HG03439 (cell line): ENCODE results near the gene FBLIM1.

Source experiments
- ATAC-seq: cut with Tn5 transposase; IDR thresholded peaks from one replicate; pipeline ENCODE4 v1.9.1; 2021; ENCODE audit warnings: mild to moderate bottlenecking, moderate library complexity; ENCODE audit not compliant: unreplicated experiment

The FBLIM1 gene, protein sequence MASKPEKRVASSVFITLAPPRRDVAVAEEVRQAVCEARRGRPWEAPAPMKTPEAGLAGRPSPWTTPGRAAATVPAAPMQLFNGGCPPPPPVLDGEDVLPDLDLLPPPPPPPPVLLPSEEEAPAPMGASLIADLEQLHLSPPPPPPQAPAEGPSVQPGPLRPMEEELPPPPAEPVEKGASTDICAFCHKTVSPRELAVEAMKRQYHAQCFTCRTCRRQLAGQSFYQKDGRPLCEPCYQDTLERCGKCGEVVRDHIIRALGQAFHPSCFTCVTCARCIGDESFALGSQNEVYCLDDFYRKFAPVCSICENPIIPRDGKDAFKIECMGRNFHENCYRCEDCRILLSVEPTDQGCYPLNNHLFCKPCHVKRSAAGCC

DNA sequence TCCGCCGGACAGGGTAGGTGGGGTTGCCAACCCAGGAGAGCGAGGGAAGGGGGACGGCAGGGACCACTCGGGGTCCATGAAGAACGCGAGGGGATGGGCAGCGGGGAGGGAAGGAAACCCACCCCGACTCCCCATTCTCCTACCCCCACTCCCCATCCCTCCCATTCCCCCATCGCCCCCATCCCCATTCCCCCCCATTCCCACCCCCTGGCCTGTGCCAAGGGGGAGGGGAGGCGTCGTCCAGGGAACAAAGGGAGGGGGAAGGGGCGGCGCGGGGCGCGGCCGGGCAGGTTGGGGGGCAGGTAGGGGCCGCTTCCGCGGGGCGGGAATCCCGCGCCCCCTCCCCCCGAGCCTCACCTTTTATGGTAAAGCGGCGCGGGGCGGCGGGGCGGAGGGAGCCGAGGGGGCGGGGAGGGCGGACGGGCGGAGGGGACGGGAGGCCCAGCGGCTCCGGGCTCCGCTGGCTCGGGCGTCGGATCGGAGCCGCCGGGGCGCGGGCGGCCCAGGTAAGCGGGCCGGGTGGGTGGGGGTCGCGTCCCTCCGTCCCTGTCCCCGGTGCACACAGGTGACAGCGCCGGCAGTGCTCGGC is at the start of gene FBLIM1:
FBLIM1 (plus strand) TSS at position 453 of the 589 bp plus-strand sequence. CDS start 6,189 bp downstream, outside the sequence.
- ATAC-seq = no peak

GRCh38 chr1:15709226-15709625 is 49.4 kb upstream of the FBLIM1 start:
- no peak for ATAC-seq

GRCh38 chr1:15712168-15712567 is 46.4 kb upstream of the FBLIM1 start:
- no peak for ATAC-seq

GRCh38 chr1:15714406-15715136 is 44.0 kb upstream of the FBLIM1 start:
- no peak for ATAC-seq

DNA sequence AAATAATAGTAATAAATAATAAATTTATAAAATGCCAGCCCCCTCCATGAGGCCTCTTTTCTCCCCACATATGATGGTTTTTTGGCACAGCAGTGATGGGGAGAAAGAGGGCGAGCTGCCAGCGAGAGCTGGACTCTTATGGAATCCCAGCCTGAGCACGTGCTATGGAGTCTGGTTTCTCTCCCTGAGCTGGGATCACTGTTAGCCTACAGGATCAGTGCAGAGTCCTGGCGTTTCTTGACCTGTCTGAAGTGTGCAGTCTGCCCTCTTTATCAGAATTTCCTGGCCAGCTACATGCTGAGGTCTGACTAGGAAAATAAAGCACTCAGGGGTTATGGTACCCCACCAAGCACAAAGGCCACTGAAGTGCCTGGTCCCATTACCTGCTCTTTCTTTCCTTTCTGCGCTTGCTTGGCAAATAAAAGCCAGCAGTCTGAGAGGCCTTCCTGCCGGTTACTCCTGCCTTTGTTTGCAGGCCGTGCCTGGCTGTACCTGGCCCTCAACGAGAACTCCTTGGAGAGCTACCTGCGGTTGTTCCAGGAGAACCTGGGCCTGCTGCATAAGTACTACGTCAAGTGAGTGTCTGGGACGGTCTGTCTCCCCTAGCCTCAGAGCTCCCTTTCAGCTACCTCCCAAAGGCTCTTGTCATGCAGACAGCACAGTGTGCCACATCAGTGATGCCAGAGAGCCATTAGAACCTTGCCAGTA is 41.0 kb upstream of the FBLIM1 start:
- ATAC-seq = no peak

DNA sequence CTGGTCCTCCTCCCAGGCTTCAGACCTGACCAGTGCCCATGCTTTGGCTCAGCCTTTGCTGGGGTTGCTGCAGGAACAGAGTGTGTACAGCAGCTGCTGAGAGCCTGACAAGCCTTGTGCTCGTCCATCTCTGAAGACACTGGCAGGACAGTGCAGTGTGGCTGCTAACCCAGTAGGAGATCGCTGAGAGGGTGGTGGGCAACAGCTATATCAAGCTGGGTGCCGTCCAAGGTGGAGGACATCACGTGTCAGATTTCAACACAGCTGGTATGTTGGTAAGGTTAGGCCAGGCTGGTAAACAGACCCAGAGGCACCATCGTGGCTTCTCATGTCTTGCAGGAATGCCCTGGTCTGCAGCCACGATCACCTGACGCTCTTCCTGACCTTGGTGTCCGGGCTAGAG is 40.4 kb upstream of the FBLIM1 start:
- no peak for ATAC-seq

GRCh38 chr1:15719381-15720120 is 39.0 kb upstream of the FBLIM1 start:
- no peak for ATAC-seq

- no peak for ATAC-seq
These were observed 37.7 kb upstream of the FBLIM1 start for GRCh38 chr1:15720861-15721260.

DNA sequence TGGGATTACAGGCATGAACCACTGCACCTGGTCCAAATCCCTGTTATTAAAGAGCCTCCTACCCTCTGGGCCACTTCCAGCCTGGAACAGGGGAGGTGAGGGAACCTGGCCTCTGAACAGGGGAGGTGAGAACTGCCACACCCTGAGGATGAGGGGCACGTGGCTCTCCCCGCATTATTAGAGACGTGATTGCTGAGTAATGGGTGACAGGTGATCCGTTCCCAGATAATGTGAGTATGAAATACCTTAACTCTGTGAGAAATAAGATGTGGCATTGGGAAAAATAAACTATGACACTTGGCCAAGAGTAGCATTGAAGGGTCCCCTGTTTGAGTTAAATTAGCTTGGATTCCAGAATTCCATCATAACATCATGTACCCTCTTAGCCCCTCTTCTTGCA is 36.2 kb upstream of the FBLIM1 start:
- ATAC-seq = no peak

DNA sequence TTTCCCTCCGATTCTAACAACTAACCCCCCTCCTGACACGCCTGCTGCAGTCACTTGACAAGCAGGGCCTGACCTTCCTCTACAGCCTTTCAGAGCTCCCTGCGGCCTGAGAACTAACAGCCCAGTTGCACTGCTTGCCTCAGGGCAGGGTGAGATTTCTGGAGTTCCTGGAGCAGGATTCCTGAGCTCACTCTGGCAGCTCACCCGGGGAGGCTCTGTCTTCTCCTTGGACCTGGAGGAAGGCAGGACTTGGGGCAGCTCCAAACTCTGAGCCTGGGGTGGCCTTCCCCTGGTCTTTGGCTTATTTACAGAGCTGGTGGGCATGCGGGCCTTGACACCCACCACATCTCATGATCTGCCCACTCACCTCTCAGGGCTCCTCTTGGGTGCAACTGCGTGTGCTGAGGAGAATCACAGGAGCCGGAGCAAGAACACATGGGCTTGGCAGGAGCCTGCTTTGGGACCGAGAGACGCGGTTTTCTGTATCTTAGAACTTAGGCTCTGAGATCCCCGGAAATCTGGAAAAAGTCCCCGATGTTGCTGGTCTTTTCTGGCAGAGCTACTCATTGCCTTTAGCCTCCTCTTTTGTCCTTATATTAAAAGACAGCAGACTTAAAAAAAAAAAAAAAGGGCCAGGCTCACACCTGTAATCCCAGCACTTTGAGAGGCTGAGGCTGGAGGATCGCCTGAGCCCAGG is 35.6 kb upstream of the FBLIM1 start:
- ATAC-seq = no peak

DNA sequence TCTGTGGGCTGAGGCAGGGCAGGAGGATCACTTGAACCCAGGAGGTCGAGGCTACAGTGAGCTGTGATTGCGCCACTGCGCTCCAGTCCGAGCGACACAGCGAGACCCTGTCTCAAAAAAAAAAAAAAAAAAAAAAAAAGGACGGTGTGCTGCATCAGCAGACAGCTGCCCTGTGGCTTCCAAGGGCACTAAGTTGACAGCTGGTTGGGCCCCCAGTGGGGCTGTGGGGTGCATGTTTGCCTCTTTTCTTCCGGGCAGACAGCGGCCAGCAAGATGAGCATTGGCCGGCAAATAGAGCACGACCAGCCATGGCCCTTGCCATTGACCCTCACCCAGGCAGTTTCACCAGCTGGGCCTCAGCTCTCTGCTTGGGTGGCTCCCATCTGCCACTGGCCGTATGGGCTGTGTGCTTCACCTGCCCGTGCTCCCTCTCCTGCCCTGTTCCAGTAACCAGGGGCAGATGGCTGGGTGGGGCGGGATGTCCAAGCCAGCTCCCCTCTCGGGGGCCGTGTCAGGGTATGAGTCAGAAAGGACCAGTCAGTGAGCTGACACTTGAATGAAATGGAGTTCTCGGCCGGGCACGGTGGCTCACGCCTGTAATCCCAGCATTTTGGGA is 34.9 kb upstream of the FBLIM1 start:
- ATAC-seq = no peak

DNA sequence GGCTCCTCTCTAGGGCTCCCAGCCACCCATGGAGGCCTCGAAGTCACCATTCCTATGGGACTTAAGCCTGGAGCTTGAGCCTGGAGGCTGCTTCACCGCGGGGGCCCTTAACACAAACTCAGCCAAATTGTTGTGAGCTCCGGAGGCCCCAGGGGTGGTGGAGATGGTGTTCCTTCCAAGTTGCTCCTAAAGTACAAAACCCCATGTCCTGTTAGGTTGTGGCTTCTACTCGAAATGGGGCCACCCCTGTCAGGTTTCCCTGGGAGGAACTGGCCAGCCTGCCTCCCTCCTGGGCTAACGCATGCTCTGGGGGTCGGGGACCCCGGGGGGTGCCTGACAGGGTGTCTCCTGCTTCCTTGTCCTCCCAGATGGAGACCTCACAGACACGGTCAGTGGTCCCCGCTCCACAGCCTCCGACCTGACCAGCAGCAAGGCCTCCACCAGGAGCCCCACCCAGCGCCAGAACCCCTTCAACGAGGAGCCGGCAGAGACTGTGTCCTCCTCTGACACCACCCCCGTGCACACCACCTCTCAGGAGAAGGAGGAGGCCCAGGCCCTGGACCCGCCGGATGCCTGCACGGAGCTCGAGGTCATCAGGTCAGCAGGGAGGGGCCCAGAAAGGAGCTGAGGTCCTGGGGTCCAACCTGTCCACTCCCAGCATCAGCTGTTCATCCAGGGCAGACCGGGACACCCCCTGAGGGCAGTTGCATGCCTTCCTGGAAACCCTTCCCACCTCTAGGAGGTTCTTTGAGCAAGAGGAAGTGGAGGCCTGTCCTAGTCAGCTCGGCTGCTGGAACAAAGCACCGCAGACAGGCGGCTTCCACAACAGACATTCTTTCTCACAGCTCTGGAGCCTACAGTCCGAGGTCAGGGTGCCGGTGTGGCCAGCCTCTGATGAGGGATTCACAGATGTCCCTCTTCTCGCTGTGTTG is 33.4 kb upstream of the FBLIM1 start:
- ATAC-seq = no peak

DNA sequence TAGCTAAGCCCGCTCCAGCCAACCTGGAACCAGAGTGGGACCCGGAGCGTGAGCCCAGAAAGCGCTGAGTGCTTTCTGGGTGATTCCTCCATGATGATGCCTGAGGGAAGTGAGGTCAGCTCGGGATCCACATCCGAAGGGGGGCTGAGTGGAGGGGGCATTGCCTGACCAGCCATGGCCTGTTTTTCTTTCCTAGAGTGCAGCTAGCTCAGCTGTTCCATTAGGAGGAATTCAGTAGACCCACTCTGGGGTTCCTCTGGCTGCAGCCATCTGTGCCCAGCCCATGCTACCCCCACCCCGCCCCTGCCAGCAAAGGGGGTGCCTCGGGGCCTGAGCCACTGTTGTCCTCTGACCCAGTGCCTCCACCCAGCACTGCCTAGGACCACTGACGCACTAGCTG is 32.1 kb upstream of the FBLIM1 start:
- ATAC-seq = no peak

DNA sequence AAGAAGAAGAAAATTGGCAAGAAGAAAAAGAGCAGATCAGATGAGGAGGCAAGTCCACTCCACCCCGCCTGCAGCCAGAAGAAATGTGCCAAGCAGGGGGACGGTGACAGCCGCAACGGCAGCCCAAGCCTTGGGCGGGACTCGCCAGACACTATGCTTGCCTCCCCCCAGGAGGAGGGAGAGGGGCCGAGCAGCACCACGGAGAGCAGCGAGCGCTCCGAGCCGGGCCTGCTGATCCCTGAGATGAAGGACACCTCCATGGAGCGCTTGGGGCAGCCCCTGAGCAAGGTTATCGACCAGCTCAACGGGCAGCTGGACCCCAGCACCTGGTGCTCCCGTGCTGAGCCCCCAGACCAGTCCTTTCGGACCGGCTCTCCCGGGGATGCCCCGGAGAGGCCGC is 31.6 kb upstream of the FBLIM1 start:
- no peak for ATAC-seq

DNA sequence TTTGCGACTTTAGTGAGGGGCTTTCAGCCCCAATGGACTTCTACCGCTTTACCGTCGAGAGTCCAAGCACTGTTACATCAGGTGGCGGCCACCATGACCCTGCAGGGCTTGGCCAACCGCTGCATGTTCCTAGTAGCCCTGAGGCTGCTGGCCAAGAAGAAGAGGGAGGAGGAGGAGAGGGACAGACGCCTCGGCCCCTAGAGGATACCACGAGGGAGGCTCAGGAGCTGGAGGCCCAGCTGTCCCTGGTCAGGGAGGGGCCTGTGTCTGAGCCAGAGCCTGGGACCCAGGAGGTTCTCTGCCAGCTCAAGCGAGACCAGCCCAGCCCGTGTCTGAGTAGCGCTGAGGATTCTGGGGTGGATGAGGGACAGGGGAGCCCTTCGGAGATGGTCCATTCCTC is 31.2 kb upstream of the FBLIM1 start:
- ATAC-seq = no peak

DNA sequence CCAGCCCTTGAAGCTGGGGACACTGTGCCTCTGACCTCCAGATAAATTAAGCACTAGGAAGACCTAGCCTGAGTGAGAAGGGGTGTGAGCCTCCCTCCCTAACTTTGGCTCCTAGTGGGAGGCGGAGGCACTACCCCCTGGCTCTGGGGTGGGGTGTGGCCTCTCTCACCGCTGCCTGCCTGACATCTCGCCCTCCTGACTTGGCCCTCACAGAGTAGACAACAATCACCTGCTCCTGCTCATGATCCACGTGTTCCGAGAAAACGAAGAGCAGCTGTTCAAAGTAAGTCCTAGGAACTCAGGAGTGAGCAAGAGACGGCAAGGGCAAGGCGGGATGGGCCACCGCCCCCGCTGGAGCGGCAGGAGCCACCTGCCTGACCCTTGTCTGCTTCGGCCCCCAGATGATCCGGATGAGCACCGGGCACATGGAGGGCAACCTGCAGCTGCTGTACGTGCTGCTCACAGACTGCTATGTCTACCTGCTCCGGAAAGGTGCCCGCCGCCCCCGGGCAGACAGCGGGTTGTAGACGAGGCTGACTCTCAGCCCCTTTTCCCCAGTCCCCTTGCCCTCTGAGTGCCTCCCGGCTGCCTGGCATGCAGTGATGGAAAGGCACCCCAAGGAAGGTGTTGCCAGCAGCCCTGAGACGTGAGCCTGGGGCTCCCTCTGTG is 30.6 kb upstream of the FBLIM1 start:
- ATAC-seq = no peak

- ATAC-seq = no peak
These were observed 29.5 kb upstream of the FBLIM1 start for GRCh38 chr1:15728937-15729657.
